ENCODE results near the gene TMC1.

Gene TMC1

GRCh38 chr9:72524820-72525540 lies 3.6 kb downstream of the TMC1 start:
- Histone ChIP-seq H3K79me2 (no peaks in the 10 kb centered on the region), H3K9ac (no peak overlapping the region), H3K4me2 (ENCODE audit: low read length) (no peak overlapping the region), H3K4me3 (ENCODE audit: low read depth, low read length) (no peak overlapping the region), H3K4me1 (no peaks in the 10 kb centered on the region), H3K36me3 (ENCODE audit: control insufficient read depth, insufficient read depth, low read length) (no peaks in the 10 kb centered on the region), H2AFZ (no peak overlapping the region), H3K27me3 (ENCODE audit: control insufficient read depth, insufficient read depth, low read length) (no peaks in the 10 kb centered on the region), H3K27ac (no peak overlapping the region), H3K9me3 (ENCODE audit: control insufficient read depth, low read length) (no peaks in the 10 kb centered on the region)
- no peak for TF ChIP-seq CTCF (IDR thresholded peaks at IDR 0.05)

- Histone ChIP-seq H3K27ac (no peak overlapping the region), H3K9me3 (ENCODE audit: control insufficient read depth, low read length) (no peaks in the 10 kb centered on the region), H3K36me3 (ENCODE audit: control insufficient read depth, insufficient read depth, low read length) (no peaks in the 10 kb centered on the region), H3K27me3 (ENCODE audit: control insufficient read depth, insufficient read depth, low read length) (no peaks in the 10 kb centered on the region), H3K4me1 (no peaks in the 10 kb centered on the region), H3K9ac (no peak overlapping the region), H2AFZ (peak overlapping the region; percentile 17), H3K79me2 (no peaks in the 10 kb centered on the region), H3K4me2 (ENCODE audit: low read length) (no peak overlapping the region), H3K4me3 (ENCODE audit: low read depth, low read length) (no peak overlapping the region)
- no peak for TF ChIP-seq CTCF (IDR thresholded peaks at IDR 0.05)
Observed at GRCh38 chr9:72526901-72527800, 5.7 kb downstream of the TMC1 start.

DNA sequence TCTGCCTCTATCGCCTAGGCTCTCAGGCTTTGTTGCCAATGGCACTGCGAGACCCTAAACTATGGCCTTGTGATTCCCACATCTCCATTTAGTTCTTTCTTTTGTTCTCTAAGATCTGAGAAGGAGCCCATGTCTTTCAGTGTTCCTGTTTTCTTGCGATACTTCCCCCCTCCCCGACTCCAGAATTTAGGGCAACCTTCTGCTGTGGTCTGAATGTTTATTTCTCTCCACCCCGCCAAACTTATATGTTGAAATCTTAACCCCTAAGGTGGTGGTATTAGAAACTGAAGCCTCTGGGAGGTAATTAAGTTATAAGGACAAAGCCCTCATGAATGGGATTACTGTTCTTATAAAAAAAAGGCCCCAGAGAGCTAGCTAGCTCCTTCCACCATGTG lies 6.4 kb downstream of the TMC1 start:
- no peaks in the 10 kb centered on the region for H3K9me3 ChIP-seq (ENCODE audit: control insufficient read depth, low read length)
- no peaks in the 10 kb centered on the region for H3K36me3 ChIP-seq (ENCODE audit: control insufficient read depth, insufficient read depth, low read length)
- no peak for TF ChIP-seq CTCF (IDR thresholded peaks at IDR 0.05)
- no peaks in the 10 kb centered on the region for H3K79me2 ChIP-seq
- no peak overlapping the region for H3K27ac ChIP-seq
- H3K4me2 ChIP-seq (ENCODE audit: low read length) = no peak overlapping the region
- H3K4me1 ChIP-seq = no peaks in the 10 kb centered on the region
- H3K4me3 ChIP-seq (ENCODE audit: low read depth, low read length) = no peak overlapping the region
- H2AFZ ChIP-seq = no peak overlapping the region
- H3K27me3 ChIP-seq (ENCODE audit: control insufficient read depth, insufficient read depth, low read length) = no peaks in the 10 kb centered on the region
- no peak overlapping the region for H3K9ac ChIP-seq

- TF ChIP-seq CTCF (IDR thresholded peaks at IDR 0.05) = no peak
- no peak overlapping the region for H3K27ac ChIP-seq
- H3K9me3 ChIP-seq (ENCODE audit: control insufficient read depth, low read length) = no peaks in the 10 kb centered on the region
- H3K9ac ChIP-seq = no peak overlapping the region
- no peaks in the 10 kb centered on the region for H3K27me3 ChIP-seq (ENCODE audit: control insufficient read depth, insufficient read depth, low read length)
- H3K79me2 ChIP-seq = no peaks in the 10 kb centered on the region
- H3K4me1 ChIP-seq = no peaks in the 10 kb centered on the region
- no peak overlapping the region for H3K4me3 ChIP-seq (ENCODE audit: low read depth, low read length)
- H3K4me2 ChIP-seq (ENCODE audit: low read length) = no peak overlapping the region
- no peak overlapping the region for H2AFZ ChIP-seq
- no peaks in the 10 kb centered on the region for H3K36me3 ChIP-seq (ENCODE audit: control insufficient read depth, insufficient read depth, low read length)
Observed at GRCh38 chr9:72529531-72529930, 8.1 kb downstream of the TMC1 start.

All from parathyroid adenoma (tissue), 2 donors.